Fibroblast of upper back skin (primary cell): ENCODE results near the gene RPN2.
A peak's percentile ranks its signal among the peaks of the same experiment; 100 is the strongest.
"Not testable (repeated sequence)": the region's sequence is repeated elsewhere in the genome, so short reads cannot be mapped to it uniquely, and the experiment has no call there.

Experiments used
- DNase-seq: peaks from one replicate; pipeline ENCODE4 v3.0.0-alpha.2; 2013

Gene RPN2

DNA sequence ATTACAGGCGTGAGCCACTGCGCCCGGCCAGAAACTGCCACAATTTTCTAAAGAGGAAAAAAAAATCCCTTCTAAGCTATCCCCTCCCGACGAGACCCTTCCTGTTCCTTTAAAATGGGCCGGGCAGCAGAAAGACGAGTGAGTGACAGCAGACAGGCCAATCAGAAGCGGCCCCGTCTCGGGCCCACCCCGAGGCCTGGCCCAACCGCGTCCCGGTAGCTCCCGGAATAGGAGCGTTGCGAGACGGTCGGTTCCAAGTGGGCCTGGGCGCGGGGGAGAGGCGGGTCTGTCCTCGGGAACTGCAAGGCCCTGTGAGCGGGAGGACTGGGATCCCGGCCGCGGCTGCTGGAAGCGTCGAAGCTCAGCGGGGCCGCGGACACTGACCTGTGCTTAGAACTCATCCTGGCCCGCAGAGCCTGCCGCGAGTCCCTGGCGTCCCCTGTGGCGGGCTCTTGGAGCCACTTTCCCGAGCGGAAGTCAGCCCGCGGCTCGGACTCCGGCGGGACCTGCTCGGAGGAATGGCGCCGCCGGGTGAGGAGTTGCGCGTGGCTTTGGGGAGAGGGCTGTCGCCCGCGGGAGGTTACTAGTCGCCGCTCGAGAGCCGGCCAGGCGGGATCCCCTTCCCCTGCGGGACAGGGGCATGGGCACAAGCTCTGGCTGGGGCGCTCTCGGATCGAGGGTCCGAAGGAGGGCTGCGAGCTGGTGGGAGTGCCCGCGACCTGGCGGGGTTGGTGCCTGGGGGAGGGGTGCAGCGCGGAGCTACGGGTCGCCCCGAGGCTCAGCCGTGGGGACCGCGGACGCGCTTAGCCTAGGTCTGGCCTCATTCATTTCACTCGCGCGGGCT, at the start of gene RPN2, which contains the start of gene MROH8:
Gene RPN2 (plus strand): TSS at position 492 of the 844 bp plus-strand sequence. CDS start 27 bp downstream, at position 519.
Gene MROH8 (minus strand): TSS at position 710 of the 844 bp plus-strand sequence.
- peak; percentile 98 for DNase-seq

DNA sequence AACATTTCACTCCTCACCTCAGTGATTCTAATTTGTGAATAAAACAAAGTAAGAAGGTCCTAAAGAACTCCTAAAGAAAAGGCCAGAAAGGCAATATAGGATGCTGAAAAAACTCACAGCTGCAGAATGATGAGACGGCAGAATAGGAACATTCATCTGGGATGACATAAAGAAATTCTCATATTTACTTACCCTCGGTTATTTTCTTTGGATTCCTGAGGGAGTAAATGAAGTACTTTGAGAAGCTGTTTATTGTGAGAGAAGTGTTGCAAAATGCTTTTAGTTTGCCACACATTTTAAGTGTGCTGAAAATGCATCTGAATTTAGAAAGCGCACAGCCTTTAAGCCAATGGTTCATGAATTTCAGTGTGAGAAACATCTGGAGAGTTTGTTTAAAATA, 47.6 kb upstream of the RPN2 start:
- no peak for DNase-seq

DNA sequence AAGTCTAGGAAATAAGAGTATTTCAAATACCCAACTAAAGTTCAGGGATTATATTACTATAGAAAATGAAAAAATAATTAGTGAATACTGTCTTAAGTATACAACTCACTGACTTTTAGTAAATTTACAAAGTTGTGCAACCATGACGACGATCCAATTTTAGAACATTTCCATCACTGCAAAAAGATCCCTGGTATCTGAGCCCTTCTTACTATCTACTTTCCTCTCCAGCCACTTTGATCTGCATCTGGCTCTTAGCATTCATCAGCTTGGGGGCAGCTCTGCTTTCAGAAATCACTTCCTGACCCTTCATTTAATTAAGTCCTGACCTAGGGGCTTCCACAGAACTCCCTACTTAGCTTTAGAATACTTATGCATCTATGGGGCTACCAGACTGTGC, 45.2 kb upstream of the RPN2 start:
- no peak for DNase-seq

DNA sequence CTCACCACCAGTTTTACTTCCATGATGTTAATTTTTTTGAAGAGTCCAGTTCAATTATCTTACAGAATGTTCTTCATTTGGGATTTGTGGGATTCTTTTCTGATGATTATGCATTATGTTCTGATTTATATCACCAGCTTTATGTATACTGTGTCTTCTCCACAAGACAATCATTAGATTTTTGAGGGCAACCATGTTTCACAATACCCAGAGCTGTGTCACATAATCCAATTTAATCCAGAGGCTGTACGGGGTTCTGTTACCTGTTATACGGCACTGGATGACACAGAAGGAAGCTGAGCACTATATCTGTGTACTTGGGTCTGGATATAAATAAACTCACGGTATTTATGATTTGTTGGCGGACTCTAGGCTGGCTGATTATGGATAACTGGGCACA, 41.6 kb upstream of the RPN2 start:
- DNase-seq = no peak

DNA sequence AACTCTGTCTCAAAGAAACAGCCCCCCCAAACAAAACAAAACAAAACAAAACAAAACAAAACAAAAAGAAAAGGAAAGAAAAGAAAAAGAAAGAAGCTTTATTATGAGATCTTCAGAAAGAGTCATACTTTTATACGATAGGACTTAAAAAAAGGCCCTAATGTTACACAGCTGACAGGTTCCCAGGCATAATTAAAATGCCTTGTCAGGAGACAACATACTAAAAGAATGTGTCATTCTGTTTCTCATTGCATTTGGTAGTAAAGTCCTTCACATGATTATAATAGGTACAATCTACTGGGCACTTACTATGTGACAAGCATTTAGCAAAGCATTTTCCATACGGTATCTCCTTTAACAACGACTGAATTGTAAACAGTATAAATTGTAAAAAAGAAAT, 36.4 kb upstream of the RPN2 start:
- DNase-seq = no peak

DNA sequence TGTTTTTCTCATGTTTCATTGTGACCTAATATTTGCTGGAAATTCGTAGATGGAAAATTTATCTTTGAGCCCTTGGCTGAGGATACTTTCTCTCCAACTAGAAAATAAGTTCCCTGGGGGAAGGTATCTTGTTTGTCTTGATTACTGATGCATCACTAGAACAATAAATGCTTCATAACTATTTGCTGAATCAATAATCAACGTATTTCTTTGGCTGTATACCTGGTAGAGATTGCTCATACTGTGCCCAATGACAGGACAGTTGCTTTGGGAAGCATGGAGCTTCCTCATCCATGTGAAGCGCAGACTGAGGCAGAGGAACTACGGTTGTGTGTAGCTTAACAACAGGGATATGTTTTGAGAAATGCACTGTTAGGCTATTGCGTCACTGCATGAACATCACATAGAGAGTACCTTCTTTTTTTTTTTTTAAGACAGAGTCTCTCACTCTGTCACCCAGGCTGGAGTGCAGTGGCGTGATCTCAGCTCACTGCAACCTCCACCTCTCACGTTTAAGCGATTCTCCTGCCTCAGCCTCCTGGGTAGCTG, 34.2 kb upstream of the RPN2 start:
- DNase-seq = no peak

DNA sequence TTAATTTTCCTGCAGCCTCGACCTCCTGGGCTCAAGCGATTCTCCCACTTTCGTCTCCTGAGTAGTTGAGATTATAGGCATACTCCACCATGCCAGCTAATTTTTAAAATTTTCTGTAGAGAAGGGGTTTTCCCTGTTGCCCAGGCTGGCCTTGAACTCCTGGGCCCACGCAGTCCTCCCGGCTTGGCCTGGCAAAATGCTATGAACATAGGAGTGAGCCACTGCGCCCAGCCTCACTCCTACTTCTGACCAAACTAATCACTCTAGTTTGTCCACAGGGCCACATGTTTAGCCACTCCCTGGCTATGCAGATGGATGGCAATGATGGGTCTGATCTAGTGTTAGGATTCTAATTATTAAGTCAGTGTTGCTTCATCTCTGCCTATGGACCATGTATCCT, 31.9 kb upstream of the RPN2 start:
- DNase-seq = no peak

DNA sequence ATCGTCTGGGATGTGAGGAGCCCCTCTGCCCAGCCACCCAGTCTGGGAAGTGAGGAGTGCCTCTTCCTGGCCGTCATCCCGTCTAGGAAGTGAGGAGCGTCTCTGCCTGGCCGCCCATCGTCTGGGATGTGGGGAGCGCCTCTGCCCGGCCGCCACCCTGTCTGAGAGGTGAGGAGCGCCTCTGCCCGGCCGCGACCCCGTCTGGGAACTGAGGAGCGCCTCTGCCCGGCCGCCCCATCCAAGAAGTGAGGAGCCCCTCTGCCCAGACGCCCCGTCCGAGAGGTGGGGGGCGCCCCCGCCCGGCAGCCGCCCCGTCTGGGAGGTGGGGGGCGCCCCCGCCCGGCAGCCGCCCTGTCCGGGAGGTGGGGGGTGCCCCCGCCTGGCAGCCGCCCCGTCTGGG, 28.3 kb upstream of the RPN2 start:
- not testable (repeated sequence) for DNase-seq

DNA sequence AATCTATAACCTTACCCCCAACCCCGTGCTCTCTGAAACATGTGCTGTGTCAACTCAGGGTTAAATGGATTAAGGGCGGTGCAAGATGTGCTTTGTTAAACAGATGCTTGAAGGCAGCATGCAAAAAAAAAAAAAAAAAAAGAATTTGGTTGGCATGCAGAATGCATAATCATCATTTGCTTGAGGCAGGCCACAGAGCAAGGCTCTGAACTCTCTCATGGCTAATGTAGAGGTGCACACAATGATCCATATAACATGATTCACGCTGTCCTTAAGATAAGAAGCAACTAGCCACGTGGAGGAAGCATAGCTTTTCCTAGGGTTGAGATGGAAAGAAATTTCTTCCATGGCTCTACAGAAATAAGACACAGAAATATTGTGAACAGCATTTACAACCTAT, 27.6 kb upstream of the RPN2 start:
- DNase-seq = no peak

DNA sequence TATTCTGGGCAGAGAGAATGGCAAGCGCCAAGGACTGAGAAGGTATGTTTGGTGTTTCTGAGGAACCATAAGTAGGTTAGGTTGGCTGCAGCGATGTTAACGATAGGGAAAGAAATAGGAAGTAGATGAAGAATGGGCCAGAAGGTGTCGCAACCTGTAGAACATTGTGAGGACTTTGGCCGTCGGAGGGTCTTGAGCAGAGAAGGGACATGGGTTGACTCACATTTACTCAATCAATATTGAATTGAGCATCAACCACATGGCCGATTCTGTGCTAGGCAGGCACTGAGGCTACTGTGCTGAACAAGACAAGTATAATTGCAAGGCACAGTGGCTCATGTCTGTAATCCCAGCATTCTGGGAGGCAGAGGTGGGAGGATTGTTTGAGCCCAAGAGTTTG, 26.8 kb upstream of the RPN2 start:
- no peak for DNase-seq

DNA sequence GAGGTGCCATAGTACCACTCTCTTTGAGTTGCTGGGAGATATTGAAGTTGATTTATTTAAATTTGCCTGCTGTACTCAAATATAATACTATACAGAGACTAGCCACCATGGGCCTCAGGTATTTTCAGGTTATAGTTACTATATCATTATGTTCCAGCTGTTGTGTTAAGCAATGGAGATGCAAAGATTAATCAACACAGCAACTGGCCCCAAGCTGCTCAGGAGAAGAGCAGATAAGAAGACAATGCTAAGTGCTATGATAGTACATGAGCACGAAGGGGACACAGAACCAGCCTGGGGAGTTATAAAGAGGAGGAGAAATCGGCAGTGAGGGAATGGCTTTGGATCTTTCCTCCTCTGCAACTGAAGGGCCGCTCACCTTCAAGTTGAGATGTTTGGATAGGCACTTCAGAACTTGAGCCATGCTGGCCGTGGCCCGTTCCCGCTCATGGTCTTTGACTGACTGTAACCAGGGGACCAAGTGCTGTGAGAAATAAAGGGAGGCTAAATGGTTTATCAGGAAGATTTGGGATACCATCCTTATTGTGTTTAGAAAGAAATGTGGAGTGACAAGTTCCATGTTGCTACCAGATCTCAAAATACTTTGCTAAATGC, 24.3 kb upstream of the RPN2 start:
- no peak for DNase-seq

DNA sequence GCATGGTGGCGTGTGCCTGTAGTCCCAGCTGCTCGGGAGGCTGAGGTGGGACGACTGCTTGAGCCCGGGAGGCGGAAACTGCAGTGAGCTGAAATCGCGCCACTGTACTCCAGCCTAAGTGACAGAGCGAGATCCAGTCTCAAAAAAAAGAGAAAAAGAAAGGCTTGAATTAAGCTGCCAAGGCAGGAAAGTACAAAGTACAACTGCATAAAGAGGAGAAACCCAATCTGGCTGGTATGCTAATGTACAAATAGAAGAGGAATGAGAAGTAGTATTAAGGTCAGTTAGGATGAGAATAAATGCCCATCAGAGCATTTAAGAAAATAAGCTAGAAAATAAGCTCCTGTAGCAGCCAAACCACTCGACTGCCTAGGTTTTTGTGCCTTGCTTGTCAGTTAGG, 23.1 kb upstream of the RPN2 start:
- no peak for DNase-seq

DNA sequence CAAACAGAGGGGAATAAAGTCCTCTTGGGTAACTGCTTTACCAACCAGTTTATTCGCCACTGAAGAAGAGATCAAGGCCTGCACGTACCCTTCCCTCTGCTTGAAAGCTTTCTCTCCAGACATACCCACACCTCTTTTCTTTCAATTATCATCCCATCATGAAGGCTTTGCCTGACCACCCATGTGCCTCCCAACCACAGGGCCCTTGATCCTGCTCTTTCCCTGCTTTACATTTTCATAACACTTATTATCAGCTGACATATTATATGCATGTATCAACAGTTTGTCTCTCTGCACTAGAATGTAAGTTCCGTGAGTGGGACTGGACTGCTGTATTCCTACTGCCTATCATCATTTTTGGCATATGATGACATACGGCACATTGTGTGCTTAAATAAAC, 20.9 kb upstream of the RPN2 start:
- no peak for DNase-seq

DNA sequence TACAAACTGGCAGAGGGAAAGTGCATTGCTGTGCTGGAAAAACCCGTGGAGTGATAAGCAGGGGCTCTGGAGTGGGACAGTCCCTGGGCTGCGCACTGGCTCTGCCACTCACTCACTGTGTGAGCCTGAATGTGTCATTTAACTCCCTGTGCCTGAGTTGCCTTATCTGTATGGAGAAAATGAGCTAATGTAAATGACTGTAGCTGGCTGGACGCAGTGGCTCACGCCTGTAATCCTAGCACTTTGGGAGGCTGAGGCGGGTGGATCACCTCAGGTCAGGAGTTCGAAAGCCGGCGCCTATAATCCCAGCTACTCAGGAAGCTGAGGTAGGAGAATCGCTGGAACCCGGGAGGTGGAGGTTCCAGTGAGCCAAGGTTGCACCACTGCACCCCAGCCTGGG, 18.4 kb upstream of the RPN2 start:
- no peak for DNase-seq

DNA sequence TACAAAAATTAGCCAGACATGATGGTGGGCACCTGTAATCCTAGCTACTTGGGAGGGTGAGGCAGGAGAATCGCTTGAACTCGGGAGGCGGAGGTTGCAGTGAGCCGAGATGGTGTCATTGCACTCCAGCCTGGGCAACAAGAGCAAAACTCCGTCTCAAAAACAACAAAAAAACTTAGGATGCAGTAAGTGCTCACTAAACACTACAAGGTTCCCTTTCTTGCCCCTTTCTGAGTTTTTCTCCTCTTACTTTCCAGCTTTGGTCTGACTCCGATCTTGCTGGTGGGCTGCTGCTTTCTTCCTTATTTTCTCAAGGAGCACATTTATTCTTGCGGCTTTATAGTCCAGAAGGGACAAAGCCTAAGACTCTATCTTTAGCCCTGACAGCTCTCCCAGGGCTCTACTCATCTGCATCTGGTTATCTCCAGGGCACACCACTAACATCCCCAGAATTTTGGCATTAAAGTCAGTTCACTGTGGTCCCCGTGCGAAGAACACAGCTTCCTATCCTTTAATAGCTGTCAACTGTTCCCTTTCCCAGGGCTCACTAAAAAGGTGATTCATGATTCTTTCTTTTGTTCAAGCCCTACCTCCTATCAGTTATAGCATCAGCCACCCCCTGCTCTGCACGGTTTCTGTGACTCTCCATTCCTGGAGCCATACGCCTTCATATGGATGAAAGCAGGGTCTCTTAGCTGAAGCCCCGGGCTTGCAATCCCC, 17.1 kb upstream of the RPN2 start:
- peak; percentile 18 for DNase-seq

DNA sequence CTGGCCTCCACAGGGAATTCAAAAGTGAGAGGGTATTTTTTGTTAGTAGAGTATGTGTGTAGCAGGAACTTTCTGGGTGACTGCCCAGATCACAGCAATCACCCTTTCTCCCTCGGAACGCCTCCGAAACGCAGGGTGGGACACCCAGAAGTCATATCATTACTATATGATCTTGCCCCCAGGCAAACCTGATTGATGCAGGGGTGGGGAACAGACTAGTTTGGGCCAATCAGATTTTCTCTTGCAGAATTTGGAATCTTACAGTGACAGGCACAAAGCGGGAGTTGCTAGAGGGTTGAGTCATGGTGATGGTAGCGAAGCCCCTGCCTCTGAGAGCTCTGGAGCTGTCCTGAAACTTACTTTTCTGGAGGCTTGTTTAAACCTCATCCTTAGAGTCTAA, 16.5 kb upstream of the RPN2 start:
- no peak for DNase-seq

DNA sequence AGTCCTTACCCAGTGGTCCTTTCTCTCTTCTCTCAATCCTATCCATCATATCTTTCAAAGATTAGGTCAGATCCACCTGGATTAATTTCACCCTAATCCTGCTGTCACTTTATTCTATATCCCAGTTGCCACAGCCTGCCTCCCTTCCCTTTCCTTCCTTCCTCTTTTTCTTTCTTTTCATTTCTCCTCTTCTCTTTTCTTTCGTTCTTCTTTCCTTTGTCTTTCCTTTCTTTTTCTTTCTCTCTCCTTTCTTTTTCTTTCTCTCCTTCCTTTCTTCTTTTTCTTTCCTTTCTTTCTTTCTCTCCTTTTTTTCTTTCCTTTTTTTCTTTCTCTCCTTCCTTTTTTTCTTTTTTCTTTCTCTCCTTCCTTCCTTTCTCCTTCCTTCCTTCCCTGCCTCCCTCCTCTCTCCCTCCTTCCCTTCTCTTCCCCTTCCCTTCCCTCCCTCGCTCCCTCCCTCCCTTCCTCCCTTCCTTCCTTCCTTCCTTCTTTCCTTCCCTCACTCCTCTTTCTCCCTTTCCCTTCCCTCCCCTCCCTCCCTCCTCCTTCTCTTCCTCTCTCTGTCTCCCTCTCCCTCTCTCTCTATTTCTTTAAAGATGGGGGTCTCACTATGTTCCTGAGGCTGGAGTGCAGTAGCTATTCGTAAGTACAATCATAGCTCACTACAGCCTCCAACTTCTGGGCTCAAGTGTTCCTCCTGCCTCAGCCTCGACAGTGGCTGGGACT, 15.1 kb upstream of the RPN2 start:
- DNase-seq = no peak

DNA sequence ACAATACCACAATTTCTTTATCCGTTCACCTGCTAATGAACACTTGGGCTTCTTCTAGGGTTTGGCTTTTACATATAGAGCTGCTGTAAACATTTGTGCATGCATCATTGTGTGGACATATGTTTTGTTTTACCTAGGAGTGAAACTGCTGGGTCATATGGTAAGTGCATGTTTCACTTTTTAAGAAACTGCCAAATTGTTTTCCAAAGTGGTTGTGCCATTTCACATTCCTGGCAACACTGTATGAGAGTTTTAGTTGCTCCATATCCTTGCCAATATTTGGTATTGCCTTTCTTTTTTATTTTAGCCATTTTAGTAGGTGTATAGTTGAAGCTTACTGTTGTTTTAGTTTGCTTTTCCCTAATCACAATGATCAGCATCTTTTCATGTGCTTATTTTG, 14.1 kb upstream of the RPN2 start:
- DNase-seq = no peak

DNA sequence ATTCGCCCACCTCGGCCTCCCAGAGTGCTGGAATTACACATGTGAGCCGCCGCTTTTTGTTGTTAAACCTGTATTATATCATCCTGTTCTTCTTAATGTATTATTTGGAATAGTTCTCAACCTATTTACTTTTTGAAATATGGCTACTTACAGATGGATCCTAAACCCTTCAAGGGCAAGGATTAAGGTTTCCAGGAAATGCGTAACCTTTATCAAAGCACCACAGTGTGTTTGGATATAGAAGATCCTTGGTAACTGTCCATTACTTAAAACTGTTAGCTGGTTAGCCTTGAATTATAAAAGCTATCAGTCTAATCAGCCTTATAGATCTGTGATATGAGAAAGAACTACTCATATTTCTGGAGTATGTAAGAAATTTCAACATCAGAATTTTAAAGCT, 12.3 kb upstream of the RPN2 start:
- no peak for DNase-seq

DNA sequence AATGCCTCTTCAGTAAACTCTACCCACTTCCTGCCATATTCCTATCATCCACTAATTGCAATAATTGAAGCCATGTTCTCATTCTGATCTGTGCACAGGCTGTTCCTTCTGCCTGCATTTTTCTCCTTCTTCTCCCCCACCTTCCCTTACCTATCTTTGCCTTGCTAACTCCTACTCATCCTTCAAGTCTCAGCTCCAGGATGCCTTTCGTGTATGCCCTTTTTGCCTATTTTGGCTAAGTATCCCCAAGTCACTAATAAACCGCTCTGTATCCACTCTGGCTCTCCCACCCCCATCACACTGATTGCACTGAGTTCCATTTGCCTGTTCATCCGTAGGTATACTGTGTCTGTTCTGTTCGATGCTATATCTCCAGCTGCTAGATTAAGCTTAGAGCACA, 6.3 kb upstream of the RPN2 start:
- DNase-seq = no peak

DNA sequence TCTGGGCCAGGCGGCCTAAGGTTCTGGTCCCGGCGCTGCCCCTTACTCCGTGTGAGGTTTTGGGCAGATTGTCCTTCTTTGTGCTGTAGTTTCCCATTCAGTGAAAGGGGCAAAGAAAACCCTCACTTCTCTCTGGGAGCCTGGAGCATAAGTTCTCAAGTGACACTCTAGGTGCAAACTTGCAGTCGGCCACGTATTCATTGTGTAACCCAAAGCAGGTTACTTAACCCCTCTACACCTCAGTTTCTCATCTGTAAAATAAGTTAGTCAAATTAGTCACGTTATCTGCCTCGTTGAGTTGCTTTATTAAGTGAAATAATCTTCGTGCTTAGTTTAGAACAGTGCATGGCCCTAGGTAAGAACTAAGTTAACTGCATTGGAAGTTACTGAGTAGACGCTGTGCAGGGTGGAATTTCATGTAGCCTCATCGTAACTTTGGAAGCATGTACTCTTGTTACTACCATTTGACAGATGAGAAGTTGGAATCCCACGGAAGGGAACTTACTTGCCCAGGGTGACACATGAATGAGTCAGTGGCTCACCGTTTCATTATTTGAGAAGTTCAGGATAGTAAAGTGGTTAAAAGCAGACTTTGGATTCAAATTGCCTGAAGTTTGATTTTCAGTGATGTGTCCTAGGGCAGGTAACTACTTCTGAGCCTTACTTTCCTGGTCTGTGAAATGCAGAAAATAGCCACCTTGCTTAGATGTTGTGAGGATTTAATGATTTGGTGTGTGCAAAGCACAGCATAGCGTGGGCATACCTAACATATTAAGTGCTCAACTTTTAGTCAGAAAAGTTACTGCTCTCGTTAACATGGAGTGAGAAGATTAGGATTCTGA, 774 bp downstream of the RPN2 start:
- peak; percentile 54 for DNase-seq

DNA sequence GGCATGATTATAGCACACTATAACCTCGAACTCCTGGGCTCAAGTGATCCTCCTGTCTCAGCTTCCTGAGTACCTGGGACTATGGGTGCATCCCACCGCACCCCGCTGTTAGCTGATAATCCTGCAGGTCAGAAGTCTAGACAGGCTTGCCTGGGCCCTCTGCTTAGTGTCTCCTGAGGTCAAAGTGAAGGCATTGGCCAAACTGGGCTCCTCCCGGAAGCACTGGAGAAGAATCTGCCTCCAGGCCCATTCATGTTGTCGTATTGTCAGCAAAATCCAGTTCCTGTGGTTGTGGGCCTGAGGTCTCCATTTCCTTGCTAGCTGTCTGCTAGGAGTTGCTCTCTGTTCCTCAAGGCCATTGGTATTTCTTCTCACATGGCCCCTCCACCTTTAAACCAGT, 6.6 kb downstream of the RPN2 start:
- no peak for DNase-seq
